Kidney (tissue), 14 donors: ENCODE data around the gene RSL1D1. TPM values are rescaled to one million over a fixed set of nuclear protein-coding genes. Genes with fewer than 3 reads are reported as not detected.
"Not testable (repeated sequence)": the region's sequence is repeated elsewhere in the genome, so short reads cannot be mapped to it uniquely, and the experiment has no call there.

Experiments used
- DNase-seq, 5 donors: peaks; one replicate each; pipeline ENCODE4 v3.0.0-alpha.2; 2013 to 2020
- FAIRE-seq: peaks from 2 replicates; lab custom pipeline; 2012; peaks lifted over from hg19 to GRCh38; lab: Jason Lieb, UNC
- H3K27ac ChIP-seq, 2 donors: one replicate each; pipeline ENCODE4 v1.7.0; 2013; ENCODE audit warnings: low read depth in 2 of 2, low read length in 2 of 2, inconsistent platforms in 1 of 2
- H3K27me3 ChIP-seq: one replicate; pipeline ENCODE4 v1.7.1; 2013; ENCODE audit warnings: low read length, inconsistent platforms; ENCODE audit not compliant: control insufficient read depth, insufficient read depth
- H3K36me3 ChIP-seq, 3 donors: one replicate each; pipeline versions ENCODE4 v1.7.0 to v1.7.1; 2013; ENCODE audit warnings: low read length in 3 of 3, control low read depth in 1 of 3, inconsistent platforms in 1 of 3; ENCODE audit not compliant: insufficient read depth in 3 of 3, control insufficient read depth in 2 of 3
- H3K4me1 ChIP-seq, 3 donors: one replicate each; pipeline versions ENCODE4 v1.7.0 to v1.7.1; 2013; ENCODE audit warnings: low read length in 3 of 3, inconsistent platforms in 1 of 3, low read depth in 1 of 3; ENCODE audit not compliant: control insufficient read depth in 2 of 3, insufficient read depth in 2 of 3
- H3K4me3 ChIP-seq, 3 donors: one replicate each; pipeline versions ENCODE4 v1.7.0 to v1.8.1; 2013; ENCODE audit warnings: low read length in 3 of 3, control low read depth in 1 of 3, inconsistent platforms in 1 of 3
- H3K9ac ChIP-seq, 3 donors: one replicate each; pipeline versions ENCODE4 v1.7.0 to v1.7.1; 2013; ENCODE audit warnings: low read length in 3 of 3, control low read depth in 1 of 3, inconsistent platforms in 1 of 3
- H3K9me3 ChIP-seq, 3 donors: one replicate each; pipeline versions ENCODE4 v1.7.0 to v1.7.1; 2013; ENCODE audit warnings: low read length in 3 of 3, control low read depth in 1 of 3, inconsistent platforms in 1 of 3; ENCODE audit not compliant: control insufficient read depth in 2 of 3, insufficient read depth in 1 of 3
- intact Hi-C: fragments of 100-400 bp; cut with DNase I; formaldehyde crosslinking; loops from one replicate; pipeline ENCODE4 v1.11.1; 2022
- polyA plus RNA-seq: library from polyadenylated mRNA; stranded (reverse); fragments of 350-450 nt; fragmentation: Illumina TruSeq; extraction: RNeasy Lipid Tissue Mini Kit (QIAGEN cat#74804); gene quantifications from one replicate; pipeline ENCODE4 v1.2.3, GENCODE V29; 2014; ENCODE audit warnings: low read depth, low replicate concordance; ENCODE audit not compliant: insufficient read depth
- total RNA-seq: library from RNA; stranded (reverse); fragmentation: NEBNext Ultra II Directional; extraction: Animal tissue kit (Norgen Biotek cat#: 25700); gene quantifications from one replicate; pipeline ENCODE4 v1.2.1, GENCODE V29; 2021
- TF ChIP-seq, protein P1 (sequence below): IDR thresholded peaks from 3 replicates; pipeline ENCODE4 v1.5.1; 2012; ENCODE audit warnings: mild to moderate bottlenecking, moderate library complexity, borderline replicate concordance; ENCODE audit not compliant: insufficient read depth; ENCODE audit errors: extremely low read depth
- donor health status: control.
- donor health status: control.
- donor health status: control.
- donor health status: control.
- donor health status: control.
- donor health status: DM: yes; HTN: yes; CAD: no.
- donor health status: Normal renal cell carcinoma (clear cell type).

Gene RSL1D1
- total and polyA plus RNA-seq, 2 donors from 2014 or later, result 55.5 to 101 TPM

- no peak for DNase-seq
- Histone ChIP-seq H3K4me1 (no peaks in the 10 kb centered on the region), H3K9me3 (no peaks in the 10 kb centered on the region), H3K9ac (no peak overlapping the region), H3K4me3 (no peak overlapping the region), H3K27me3 (no peaks in the 10 kb centered on the region), H3K36me3 (peaks cover 2 to 33% (median 17%) of the 10 kb centered on the region in 3 donors), H3K27ac (no peak overlapping the region)
- no peak for FAIRE-seq
- TF ChIP-seq, protein P1, sequence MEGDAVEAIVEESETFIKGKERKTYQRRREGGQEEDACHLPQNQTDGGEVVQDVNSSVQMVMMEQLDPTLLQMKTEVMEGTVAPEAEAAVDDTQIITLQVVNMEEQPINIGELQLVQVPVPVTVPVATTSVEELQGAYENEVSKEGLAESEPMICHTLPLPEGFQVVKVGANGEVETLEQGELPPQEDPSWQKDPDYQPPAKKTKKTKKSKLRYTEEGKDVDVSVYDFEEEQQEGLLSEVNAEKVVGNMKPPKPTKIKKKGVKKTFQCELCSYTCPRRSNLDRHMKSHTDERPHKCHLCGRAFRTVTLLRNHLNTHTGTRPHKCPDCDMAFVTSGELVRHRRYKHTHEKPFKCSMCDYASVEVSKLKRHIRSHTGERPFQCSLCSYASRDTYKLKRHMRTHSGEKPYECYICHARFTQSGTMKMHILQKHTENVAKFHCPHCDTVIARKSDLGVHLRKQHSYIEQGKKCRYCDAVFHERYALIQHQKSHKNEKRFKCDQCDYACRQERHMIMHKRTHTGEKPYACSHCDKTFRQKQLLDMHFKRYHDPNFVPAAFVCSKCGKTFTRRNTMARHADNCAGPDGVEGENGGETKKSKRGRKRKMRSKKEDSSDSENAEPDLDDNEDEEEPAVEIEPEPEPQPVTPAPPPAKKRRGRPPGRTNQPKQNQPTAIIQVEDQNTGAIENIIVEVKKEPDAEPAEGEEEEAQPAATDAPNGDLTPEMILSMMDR, result no peak
- intact Hi-C loops, result no loop called here
These were observed 16.0 kb downstream of the RSL1D1 start for GRCh38 chr16:11835309-11835708.

DNA sequence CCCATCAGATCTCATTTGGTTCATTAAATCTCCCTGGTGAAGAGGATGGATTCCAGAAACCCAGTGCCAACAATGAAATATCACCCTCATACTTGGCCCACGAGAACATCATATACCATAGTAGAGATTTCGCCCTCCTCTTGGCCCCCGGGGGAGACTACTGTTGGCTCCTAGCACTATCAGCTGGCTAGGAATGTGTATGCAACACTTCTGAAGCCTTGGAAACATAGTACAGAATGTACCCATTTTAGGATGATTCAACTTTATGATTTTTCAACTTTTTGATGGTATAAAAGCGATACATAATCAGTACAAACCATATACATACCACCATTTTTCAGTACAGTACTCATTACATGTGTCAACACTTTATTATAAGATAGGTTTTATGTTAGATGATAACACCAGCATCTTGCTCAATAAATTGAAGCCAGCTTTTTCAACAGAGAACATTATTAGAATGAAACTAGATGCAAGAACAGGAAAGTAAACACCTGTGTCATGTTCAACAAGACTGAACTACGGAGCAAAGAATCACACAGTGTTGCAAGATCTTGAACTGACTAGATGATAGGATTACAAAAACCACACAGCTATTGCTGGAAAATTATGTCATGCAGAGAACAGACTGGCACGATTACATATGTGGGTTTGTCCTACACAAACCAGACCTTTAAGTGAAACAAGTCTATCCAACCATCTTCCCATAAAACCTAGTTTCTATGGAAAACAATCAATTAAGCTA lies 17.2 kb downstream of the RSL1D1 start:
- FAIRE-seq, result no peak
- Histone ChIP-seq H3K4me3 (no peak overlapping the region), H3K9me3 (no peaks in the 10 kb centered on the region), H3K4me1 (no peaks in the 10 kb centered on the region), H3K36me3 (peaks cover 2 to 23% (median 10%) of the 10 kb centered on the region in 3 donors), H3K27ac (no peak overlapping the region), H3K9ac (no peak overlapping the region), H3K27me3 (no peaks in the 10 kb centered on the region)
- intact Hi-C loops, result no loop called here
- DNase-seq, result no peak
- TF ChIP-seq, protein P1, result no peak

DNA sequence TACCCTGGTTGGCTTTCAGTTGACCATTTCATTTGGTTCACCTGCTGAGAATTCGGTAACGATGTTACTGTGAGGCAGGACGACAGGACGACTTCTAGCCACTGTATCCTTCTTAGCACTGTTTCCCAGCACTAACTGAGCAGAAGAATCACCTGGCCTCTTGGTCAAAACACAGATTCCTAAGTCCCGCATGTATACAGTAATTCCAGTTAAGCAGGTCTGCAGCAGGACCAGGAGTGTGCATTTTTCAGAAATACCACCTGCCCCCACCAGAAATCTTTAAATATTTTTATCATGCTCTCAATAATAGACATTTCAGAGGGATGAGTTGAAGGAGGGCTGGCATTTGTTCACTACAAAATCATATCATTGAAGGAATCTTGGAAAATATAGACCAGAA lies 22.6 kb downstream of the RSL1D1 start:
- no peak overlapping the region for H3K27ac ChIP-seq
- TF ChIP-seq, protein P1, result no peak
- H3K9ac ChIP-seq, result no peak overlapping the region
- DNase-seq (no peak), FAIRE-seq (no peak)
- intact Hi-C loops, result no loop called here
- H3K4me1 ChIP-seq, result no peaks in the 10 kb centered on the region
- no peak overlapping the region for H3K4me3 ChIP-seq
- no peaks in the 10 kb centered on the region for H3K9me3 ChIP-seq
- H3K27me3 ChIP-seq, result no peaks in the 10 kb centered on the region
- H3K36me3 ChIP-seq, result no peaks in the 10 kb centered on the region

- H3K36me3 ChIP-seq, H3K4me3 ChIP-seq, H3K9ac ChIP-seq, FAIRE-seq, H3K4me1 ChIP-seq, H3K27me3 ChIP-seq, H3K27ac ChIP-seq, intact Hi-C loops, H3K9me3 ChIP-seq, DNase-seq: not testable (repeated sequence)
These were observed 25.7 kb downstream of the RSL1D1 start for GRCh38 chr16:11825520-11826165.
